Stimulated activated effector memory CD8-positive, alpha-beta T cell treated with anti-CD3 and anti-CD28 coated beads, Interleukin-12 subunit alpha, Interleukin-12 subunit beta, amount 100 ng/mL, for 72 hours (primary cell): ENCODE data around the gene EPOP.

ENCODE experiments used
- ATAC-seq: fragments of 150-1000 bp; cut with Tn5 transposase; 2 replicates; pipeline ENCODE4 v1.10.0; 2021
- DNase-seq, 2 donors: peaks; one replicate each; pipeline ENCODE4 v3.0.0; 2021 to 2022; ENCODE audit warnings: low spot score in 2 of 2
- H3K27ac Mint-ChIP-seq: one replicate; pipeline ENCODE4 v1.8.0; 2022; ENCODE audit warnings: mild to moderate bottlenecking, mixed read lengths
- H3K36me3 Mint-ChIP-seq: one replicate; pipeline ENCODE4 v1.8.0; 2022; ENCODE audit warnings: mild to moderate bottlenecking, mixed read lengths
- H3K4me1 Mint-ChIP-seq: one replicate; pipeline ENCODE4 v1.8.0; 2022; ENCODE audit warnings: mixed read lengths
- H3K4me3 Mint-ChIP-seq: one replicate; pipeline ENCODE4 v1.8.0; 2022; ENCODE audit warnings: mild to moderate bottlenecking, mixed read lengths
- H3K9me3 Mint-ChIP-seq: one replicate; pipeline ENCODE4 v1.8.0; 2022; ENCODE audit warnings: mixed read lengths

The EPOP gene

GRCh38 chr17:38709864-38710603 lies 35.3 kb upstream of the EPOP start:
- Mint-ChIP-seq H3K36me3 (peaks cover 94% of the 10 kb centered on the region), H3K4me1 (peaks cover 76% of the 10 kb centered on the region), H3K4me3 (peak overlapping the region; percentile 39), H3K9me3 (no peaks in the 10 kb centered on the region), H3K27ac (peak overlapping the region; percentile 100)
- ATAC-seq (no peak), DNase-seq (no peak)

DNA sequence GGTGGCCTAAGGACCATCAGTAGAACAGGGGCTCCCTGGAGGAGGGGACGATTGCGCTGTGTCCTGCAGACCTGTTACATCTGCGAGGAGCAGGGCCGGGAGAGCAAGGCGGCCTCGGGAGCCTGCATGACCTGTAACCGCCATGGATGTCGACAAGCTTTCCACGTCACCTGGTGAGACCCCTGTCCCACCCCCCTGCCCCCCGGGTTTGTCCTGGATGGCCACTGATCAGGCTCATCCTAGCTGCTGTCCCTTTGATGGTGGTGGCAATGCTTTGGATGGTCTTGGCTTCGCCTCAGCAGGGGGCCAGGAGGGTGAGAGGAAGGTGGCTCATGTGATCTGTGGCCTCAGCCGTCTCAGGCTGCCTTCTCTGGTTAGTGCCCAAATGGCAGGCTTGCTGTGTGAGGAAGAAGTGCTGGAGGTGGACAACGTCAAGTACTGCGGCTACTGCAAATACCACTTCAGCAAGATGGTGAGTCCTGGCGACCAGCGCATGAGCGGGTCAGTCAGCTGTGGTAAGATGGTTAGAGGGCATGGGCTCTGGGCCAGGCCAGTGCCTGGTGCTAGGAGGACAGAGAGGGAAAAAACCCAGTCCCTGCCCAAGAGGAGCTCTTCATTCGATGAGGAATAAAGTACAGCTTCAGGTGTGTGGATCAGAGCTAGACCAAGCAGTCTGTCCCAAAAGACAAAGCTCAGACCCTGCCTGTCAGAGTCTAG lies 34.5 kb upstream of the EPOP start:
- Mint-ChIP-seq H3K27ac (peak overlapping the region; percentile 100), H3K4me1 (peaks cover 68% of the 10 kb centered on the region), H3K9me3 (no peaks in the 10 kb centered on the region), H3K4me3 (peak overlapping the region; percentile 39), H3K36me3 (peaks cover 93% of the 10 kb centered on the region)
- DNase-seq (no peak), ATAC-seq (no peak)

DNA sequence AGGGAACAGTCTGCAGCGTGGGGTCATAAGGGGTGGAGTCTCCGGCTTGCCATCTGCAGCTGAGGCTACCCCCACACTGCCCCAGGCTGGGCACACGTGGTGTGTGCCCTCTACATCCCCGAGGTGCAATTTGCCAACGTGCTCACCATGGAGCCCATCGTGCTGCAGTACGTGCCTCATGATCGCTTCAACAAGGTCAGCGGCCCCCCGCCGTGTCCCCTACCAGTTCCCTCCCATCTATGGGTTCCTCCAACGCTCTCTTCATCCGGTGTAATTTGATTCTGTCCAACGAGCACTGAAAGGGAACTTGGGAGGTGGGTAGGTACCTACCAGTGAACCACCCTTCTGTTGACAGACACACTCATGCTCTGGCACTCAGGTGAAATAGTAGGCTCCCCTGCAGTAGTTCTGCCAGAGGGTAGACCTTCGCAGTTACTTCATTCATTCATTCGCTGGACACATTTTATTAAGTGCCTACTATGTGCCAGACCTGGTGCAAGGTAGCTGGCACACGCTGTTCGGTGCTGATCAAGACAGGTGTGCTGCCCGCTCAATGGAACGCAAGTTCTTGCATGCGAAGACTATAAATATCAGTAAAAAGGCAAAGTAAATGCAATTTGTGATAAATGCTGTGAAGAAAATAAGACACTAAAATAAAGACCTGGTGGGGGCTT lies 33.1 kb upstream of the EPOP start:
- peak overlapping the region; percentile 100 for H3K27ac Mint-ChIP-seq
- ATAC-seq (no peak), DNase-seq (no peak)
- H3K36me3 Mint-ChIP-seq = peaks cover 93% of the 10 kb centered on the region
- H3K9me3 Mint-ChIP-seq = no peaks in the 10 kb centered on the region
- H3K4me1 Mint-ChIP-seq = peaks cover 64% of the 10 kb centered on the region
- H3K4me3 Mint-ChIP-seq = peak overlapping the region; percentile 99

- peak overlapping the region; percentile 100 for H3K27ac Mint-ChIP-seq
- peaks cover 93% of the 10 kb centered on the region for H3K36me3 Mint-ChIP-seq
- peaks cover 55% of the 10 kb centered on the region for H3K4me1 Mint-ChIP-seq
- ATAC-seq (no peak), DNase-seq (peak in 1 of 2 donors; percentile 62)
- H3K4me3 Mint-ChIP-seq = peak overlapping the region; percentile 99
- H3K9me3 Mint-ChIP-seq = no peaks in the 10 kb centered on the region
Measured at GRCh38 chr17:38706505-38707216, 31.9 kb upstream of the EPOP start.

GRCh38 chr17:38705803-38706504 lies 31.2 kb upstream of the EPOP start:
- Mint-ChIP-seq H3K27ac (peak overlapping the region; percentile 100), H3K4me1 (peaks cover 55% of the 10 kb centered on the region), H3K9me3 (no peaks in the 10 kb centered on the region), H3K36me3 (peaks cover 93% of the 10 kb centered on the region), H3K4me3 (peak overlapping the region; percentile 99)
- DNase-seq = peak in 1 of 2 donors; percentile 71
- ATAC-seq = no peak

DNA sequence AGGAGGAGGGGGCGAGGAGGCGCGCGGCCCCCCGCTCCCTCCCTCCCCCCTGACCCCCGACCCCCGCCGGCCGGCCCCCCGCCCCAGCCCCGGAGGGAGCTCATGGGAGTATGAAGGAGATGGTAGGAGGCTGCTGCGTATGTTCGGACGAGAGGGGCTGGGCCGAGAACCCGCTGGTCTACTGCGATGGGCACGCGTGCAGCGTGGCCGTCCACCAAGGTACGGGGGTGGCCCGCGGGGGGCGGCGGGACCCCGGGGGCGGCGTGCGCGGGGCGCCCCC lies 30.7 kb upstream of the EPOP start:
- H3K4me3 Mint-ChIP-seq = peak overlapping the region; percentile 99
- peaks cover 93% of the 10 kb centered on the region for H3K36me3 Mint-ChIP-seq
- peak overlapping the region; percentile 100 for H3K27ac Mint-ChIP-seq
- peaks cover 53% of the 10 kb centered on the region for H3K4me1 Mint-ChIP-seq
- ATAC-seq = no peak
- H3K9me3 Mint-ChIP-seq = no peaks in the 10 kb centered on the region
- DNase-seq = peak in 1 of 2 donors; percentile 32

GRCh38 chr17:38704606-38705522 lies 30.1 kb upstream of the EPOP start, which contains the start of gene MLLT6:
Gene MLLT6, plus strand, starts transcription at chr17:38705273. Its CDS starts 360 bp downstream, at chr17:38705633.
- Mint-ChIP-seq H3K36me3 (peaks cover 89% of the 10 kb centered on the region), H3K4me3 (peak within 1 kb of the TSS; percentile 99), H3K9me3 (no peaks in the 10 kb centered on the region), H3K27ac (peak within 1 kb of the TSS; percentile 100), H3K4me1 (peaks cover 53% of the 10 kb centered on the region)
- peak; percentile 52 to 76 for DNase-seq
- ATAC-seq = peak; percentile 3

GRCh38 chr17:38703742-38704605 lies 29.2 kb upstream of the EPOP start:
- peak overlapping the region; percentile 99 for H3K4me3 Mint-ChIP-seq
- H3K9me3 Mint-ChIP-seq = no peaks in the 10 kb centered on the region
- peak overlapping the region; percentile 100 for H3K27ac Mint-ChIP-seq
- H3K36me3 Mint-ChIP-seq = peaks cover 80% of the 10 kb centered on the region
- peak; percentile 55 to 87 for DNase-seq
- ATAC-seq = peak; percentile 6
- peaks cover 53% of the 10 kb centered on the region for H3K4me1 Mint-ChIP-seq

GRCh38 chr17:38702916-38703741 lies 28.4 kb upstream of the EPOP start:
- H3K9me3 Mint-ChIP-seq = no peaks in the 10 kb centered on the region
- ATAC-seq = no peak
- peak in 1 of 2 donors; percentile 17 for DNase-seq
- peaks cover 47% of the 10 kb centered on the region for H3K4me1 Mint-ChIP-seq
- peak overlapping the region; percentile 100 for H3K27ac Mint-ChIP-seq
- peak overlapping the region; percentile 99 for H3K4me3 Mint-ChIP-seq
- peaks cover 72% of the 10 kb centered on the region for H3K36me3 Mint-ChIP-seq

DNA sequence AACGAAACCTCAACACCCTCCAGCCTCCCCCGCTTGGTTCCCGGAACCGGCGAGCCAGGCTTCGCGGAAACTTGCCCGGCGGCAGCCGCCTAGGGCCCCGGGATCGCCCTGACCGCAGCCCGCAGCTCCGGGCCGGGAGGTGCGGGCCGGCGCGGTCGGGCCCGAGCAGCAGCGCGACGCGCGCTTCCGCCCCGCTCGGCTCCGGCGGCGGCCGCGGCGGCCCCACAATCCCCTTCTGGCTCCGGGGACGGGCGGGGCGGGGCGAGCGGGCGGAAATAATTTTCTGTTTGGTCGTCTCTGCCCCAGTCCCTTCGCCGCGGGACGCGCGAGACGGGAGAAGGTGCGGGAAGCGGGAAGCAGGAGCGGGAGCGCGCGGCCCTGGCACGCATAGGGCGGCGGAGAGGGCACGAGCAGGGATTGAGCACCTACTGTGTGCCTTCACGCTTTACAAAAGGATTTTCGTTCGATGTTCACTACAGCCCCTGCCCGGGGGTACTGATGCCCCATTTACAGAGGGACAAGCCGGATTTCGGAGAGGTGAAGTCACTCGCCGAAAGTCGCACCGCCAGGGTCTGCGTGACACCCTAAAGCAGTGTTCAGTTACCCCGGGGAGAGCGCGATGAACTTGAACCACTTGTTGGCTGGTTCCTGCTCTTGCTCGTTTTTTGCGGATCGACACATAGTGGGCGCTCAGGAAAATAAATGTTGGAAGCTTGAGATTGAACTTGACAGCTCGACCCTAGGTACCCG lies 27.6 kb upstream of the EPOP start:
- ATAC-seq (peak; percentile 37), DNase-seq (peak in 1 of 2 donors; percentile 90)
- peak overlapping the region; percentile 99 for H3K4me3 Mint-ChIP-seq
- H3K27ac Mint-ChIP-seq = peak overlapping the region; percentile 100
- H3K4me1 Mint-ChIP-seq = peaks cover 46% of the 10 kb centered on the region
- H3K9me3 Mint-ChIP-seq = no peaks in the 10 kb centered on the region
- H3K36me3 Mint-ChIP-seq = peaks cover 64% of the 10 kb centered on the region

GRCh38 chr17:38701504-38702165 lies 26.9 kb upstream of the EPOP start:
- Mint-ChIP-seq H3K9me3 (no peaks in the 10 kb centered on the region), H3K4me1 (peaks cover 46% of the 10 kb centered on the region), H3K27ac (peak overlapping the region; percentile 100), H3K4me3 (peak overlapping the region; percentile 99), H3K36me3 (peaks cover 57% of the 10 kb centered on the region)
- ATAC-seq (peak; percentile 83), DNase-seq (peak; percentile 72 to 94)
